ENCODE measurements around the gene FGF7. TPM values are rescaled to one million over a fixed set of nuclear protein-coding genes. Genes with fewer than 3 reads are reported as not detected.

FGF7 gene
- total RNA-seq, 1 experiment from 2014 or later, result 0.15 TPM

DNA sequence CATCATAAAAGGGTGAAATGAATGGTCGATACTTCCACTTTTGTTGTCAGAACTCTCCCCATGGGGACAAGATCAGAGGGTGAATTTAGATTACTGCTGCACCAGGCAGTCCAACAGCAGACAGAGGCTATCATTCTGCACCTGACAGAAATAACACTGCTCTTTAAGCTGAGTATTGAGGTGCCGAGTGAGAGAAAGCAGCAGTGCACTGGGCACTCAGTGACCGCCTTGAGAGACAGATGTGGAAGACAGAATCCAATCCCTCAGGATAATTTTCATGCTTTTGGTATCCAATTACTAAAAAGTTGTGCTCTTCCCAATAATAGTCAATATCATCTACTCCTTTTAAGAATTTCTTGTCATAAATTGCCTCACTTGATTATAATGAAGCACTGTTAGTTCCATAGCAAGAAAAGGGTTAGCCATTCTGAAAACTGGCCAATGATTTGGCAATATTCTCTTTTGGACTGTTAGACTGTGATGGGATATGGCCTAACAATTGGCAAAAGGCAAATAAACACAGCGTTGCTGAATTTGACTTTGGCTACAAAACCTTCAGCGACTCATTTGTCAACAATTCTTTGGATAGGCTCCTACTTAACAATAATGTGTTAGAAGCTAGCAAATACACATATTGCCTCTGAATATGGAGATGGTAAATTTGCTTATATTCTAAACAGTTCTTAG, 5.5 kb downstream of the FGF7 start:
- Mint-ChIP-seq H3K27ac (no peak overlapping the region), H3K4me1 (no peaks in the 10 kb centered on the region), H3K27me3 (ENCODE audit: low read depth) (no peaks in the 10 kb centered on the region; the same call in 1 of the 2 replicates), H3K4me3 (no peak overlapping the region), H3K9me3 (no peaks in the 10 kb centered on the region), H3K36me3 (no peaks in the 10 kb centered on the region)
- POLR2A ChIA-PET, result no interaction called here
- ATAC-seq, result no peak
- TF ChIP-seq JUN (CRISPR knock-in tag; IDR thresholded peaks at IDR 0.05) (no peak), JAZF1 (CRISPR knock-in tag; IDR thresholded peaks at IDR 0.05) (no peak), RELA (CRISPR knock-in tag; IDR thresholded peaks at IDR 0.05; ENCODE audit: borderline replicate concordance) (no peak), TCF7 (CRISPR knock-in tag; IDR thresholded peaks at IDR 0.05; ENCODE audit: low read depth) (no peak), TP53 (CRISPR knock-in tag; IDR thresholded peaks at IDR 0.05) (no peak), TEAD4 (CRISPR knock-in tag; IDR thresholded peaks at IDR 0.05) (no peak), MYBL2 (CRISPR knock-in tag; IDR thresholded peaks at IDR 0.05) (no peak), ZNF138 (CRISPR knock-in tag; conservative IDR thresholded peaks at IDR 0.05) (no peak), NFE2L1 (CRISPR knock-in tag; IDR thresholded peaks at IDR 0.05) (no peak), NR3C1 (CRISPR knock-in tag; conservative IDR thresholded peaks at IDR 0.05; ENCODE audit: low read depth) (no peak)
- TF ChIP-seq, protein P1, sequence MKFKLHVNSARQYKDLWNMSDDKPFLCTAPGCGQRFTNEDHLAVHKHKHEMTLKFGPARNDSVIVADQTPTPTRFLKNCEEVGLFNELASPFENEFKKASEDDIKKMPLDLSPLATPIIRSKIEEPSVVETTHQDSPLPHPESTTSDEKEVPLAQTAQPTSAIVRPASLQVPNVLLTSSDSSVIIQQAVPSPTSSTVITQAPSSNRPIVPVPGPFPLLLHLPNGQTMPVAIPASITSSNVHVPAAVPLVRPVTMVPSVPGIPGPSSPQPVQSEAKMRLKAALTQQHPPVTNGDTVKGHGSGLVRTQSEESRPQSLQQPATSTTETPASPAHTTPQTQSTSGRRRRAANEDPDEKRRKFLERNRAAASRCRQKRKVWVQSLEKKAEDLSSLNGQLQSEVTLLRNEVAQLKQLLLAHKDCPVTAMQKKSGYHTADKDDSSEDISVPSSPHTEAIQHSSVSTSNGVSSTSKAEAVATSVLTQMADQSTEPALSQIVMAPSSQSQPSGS (CRISPR knock-in tag; IDR thresholded peaks at IDR 0.05; ENCODE audit: borderline replicate concordance, low read depth), result no peak
- no peak for DNase-seq (ENCODE audit: low spot score)
- CTCF ChIA-PET, result interaction anchor here (0.6 to 1.1 kb wide), 2 partner anchors 43 to 723 kb away, joined by 3 to 4 read pairs; no protein-coding TSS in a partner anchor

DNA sequence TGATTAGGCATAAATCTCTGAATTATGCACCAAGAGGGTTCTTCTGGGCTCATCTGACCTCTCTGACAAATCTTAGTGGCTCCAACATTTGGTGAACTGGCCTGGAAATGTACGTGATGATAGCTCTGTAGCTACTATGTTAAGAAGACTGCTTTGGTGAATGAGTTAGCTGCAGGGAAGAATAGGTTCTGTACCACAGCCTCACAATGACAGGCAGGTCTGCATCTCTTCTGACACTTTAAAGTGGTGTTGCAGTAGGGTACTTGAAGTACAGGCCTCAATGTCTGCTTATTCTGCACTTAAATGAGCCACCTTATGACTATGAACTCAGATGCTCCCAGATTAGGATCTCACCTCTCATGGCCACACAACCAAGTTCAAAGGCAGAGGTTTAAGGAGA, 7.0 kb downstream of the FGF7 start:
- Mint-ChIP-seq H3K36me3 (no peaks in the 10 kb centered on the region), H3K27me3 (ENCODE audit: low read depth) (no peaks in the 10 kb centered on the region; the same call in 1 of the 2 replicates), H3K9me3 (no peaks in the 10 kb centered on the region), H3K27ac (no peak overlapping the region), H3K4me3 (no peak overlapping the region), H3K4me1 (no peaks in the 10 kb centered on the region)
- ChIA-PET CTCF (interaction anchor here (0.7 to 1.0 kb wide), 2 partner anchors 8 to 195 kb away, joined by 3 read pairs; no protein-coding TSS in a partner anchor), POLR2A (no interaction called here)
- no peak for TF ChIP-seq ETV6 (CRISPR knock-in tag; IDR thresholded peaks at IDR 0.05)
- ATAC-seq (no peak), DNase-seq (ENCODE audit: low spot score) (no peak)

DNA sequence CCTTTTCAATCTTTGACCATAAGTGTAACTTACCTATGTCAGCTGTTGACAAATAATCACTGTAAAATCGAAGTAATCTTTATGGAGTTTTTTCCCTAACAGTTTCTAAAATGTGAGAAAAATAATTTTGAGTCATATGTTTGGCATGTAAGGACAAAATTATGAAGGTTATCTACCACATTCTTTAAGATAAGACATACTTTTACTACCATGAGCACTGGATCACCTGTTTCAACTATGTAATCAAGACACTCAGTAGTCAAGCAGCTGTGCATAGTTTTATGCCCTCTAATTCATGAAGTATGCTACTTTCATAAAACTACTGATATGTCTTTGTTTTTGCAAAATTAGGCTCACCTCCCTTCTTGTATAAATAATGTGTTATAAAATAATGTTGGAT, 12.1 kb downstream of the FGF7 start:
- H3K4me1 Mint-ChIP-seq, result peaks cover 5% of the 10 kb centered on the region
- H3K4me3 Mint-ChIP-seq, result no peak overlapping the region
- no peaks in the 10 kb centered on the region for H3K36me3 Mint-ChIP-seq
- H3K9me3 Mint-ChIP-seq, result no peaks in the 10 kb centered on the region
- ChIA-PET POLR2A (no interaction called here), CTCF (no interaction called here)
- TF ChIP-seq, protein P2, sequence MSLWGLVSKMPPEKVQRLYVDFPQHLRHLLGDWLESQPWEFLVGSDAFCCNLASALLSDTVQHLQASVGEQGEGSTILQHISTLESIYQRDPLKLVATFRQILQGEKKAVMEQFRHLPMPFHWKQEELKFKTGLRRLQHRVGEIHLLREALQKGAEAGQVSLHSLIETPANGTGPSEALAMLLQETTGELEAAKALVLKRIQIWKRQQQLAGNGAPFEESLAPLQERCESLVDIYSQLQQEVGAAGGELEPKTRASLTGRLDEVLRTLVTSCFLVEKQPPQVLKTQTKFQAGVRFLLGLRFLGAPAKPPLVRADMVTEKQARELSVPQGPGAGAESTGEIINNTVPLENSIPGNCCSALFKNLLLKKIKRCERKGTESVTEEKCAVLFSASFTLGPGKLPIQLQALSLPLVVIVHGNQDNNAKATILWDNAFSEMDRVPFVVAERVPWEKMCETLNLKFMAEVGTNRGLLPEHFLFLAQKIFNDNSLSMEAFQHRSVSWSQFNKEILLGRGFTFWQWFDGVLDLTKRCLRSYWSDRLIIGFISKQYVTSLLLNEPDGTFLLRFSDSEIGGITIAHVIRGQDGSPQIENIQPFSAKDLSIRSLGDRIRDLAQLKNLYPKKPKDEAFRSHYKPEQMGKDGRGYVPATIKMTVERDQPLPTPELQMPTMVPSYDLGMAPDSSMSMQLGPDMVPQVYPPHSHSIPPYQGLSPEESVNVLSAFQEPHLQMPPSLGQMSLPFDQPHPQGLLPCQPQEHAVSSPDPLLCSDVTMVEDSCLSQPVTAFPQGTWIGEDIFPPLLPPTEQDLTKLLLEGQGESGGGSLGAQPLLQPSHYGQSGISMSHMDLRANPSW (CRISPR knock-in tag; conservative IDR thresholded peaks at IDR 0.05; ENCODE audit: low read depth), result no peak
- TF ChIP-seq JAZF1 (CRISPR knock-in tag; IDR thresholded peaks at IDR 0.05) (no peak), ZNF671 (CRISPR knock-in tag; IDR thresholded peaks at IDR 0.05) (no peak), JUN (CRISPR knock-in tag; IDR thresholded peaks at IDR 0.05) (no peak), GABPB1 (CRISPR knock-in tag; IDR thresholded peaks at IDR 0.05) (no peak)
- TF ChIP-seq, protein P3, sequence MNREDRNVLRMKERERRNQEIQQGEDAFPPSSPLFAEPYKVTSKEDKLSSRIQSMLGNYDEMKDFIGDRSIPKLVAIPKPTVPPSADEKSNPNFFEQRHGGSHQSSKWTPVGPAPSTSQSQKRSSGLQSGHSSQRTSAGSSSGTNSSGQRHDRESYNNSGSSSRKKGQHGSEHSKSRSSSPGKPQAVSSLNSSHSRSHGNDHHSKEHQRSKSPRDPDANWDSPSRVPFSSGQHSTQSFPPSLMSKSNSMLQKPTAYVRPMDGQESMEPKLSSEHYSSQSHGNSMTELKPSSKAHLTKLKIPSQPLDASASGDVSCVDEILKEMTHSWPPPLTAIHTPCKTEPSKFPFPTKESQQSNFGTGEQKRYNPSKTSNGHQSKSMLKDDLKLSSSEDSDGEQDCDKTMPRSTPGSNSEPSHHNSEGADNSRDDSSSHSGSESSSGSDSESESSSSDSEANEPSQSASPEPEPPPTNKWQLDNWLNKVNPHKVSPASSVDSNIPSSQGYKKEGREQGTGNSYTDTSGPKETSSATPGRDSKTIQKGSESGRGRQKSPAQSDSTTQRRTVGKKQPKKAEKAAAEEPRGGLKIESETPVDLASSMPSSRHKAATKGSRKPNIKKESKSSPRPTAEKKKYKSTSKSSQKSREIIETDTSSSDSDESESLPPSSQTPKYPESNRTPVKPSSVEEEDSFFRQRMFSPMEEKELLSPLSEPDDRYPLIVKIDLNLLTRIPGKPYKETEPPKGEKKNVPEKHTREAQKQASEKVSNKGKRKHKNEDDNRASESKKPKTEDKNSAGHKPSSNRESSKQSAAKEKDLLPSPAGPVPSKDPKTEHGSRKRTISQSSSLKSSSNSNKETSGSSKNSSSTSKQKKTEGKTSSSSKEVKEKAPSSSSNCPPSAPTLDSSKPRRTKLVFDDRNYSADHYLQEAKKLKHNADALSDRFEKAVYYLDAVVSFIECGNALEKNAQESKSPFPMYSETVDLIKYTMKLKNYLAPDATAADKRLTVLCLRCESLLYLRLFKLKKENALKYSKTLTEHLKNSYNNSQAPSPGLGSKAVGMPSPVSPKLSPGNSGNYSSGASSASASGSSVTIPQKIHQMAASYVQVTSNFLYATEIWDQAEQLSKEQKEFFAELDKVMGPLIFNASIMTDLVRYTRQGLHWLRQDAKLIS (CRISPR knock-in tag; IDR thresholded peaks at IDR 0.05; ENCODE audit: borderline replicate concordance), result no peak
- TF ChIP-seq, protein P4, sequence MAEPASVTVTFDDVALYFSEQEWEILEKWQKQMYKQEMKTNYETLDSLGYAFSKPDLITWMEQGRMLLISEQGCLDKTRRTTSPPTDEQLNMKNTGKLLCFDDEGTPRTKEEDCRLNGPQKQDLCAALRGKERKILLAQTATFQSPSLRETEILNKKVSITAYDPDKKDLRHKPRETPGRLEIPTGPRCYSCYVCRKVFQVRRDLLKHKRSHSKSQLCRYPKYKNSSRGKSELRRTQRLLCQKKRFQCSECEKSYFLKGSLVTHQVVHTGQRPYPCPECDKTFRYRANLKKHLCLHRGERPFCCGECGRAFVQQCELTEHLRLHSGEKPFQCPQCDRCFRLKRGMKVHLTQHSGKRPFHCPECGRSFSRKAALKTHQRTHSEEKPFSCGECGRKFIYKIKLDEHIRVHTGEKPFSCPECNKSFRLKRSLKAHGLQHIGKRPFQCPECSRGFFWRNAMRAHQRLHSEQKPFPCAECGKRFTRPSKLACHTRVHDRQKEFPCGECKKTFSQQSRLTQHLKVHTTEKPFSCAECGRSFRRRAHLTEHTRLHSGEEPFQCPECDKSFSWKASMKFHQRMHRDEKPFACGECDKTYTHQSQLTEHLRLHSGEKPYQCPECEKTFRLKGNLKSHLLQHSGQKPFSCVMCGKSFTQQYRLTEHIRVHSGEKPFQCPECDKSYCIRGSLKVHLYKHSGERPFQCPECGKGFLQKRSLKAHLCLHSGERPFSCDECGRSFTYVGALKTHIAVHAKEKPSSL (CRISPR knock-in tag; conservative IDR thresholded peaks at IDR 0.05), result no peak
- DNase-seq (ENCODE audit: low spot score) (no peak), ATAC-seq (no peak)
- no peaks in the 10 kb centered on the region; the same call in 1 of the 2 replicates for H3K27me3 Mint-ChIP-seq (ENCODE audit: low read depth)
- H3K27ac Mint-ChIP-seq, result no peak overlapping the region

Measured in WTC11 (cell line).